NCI-H2227 (cell line): ENCODE data around the gene METTL2B.
A peak's percentile ranks its signal among the peaks of the same experiment; 100 is the strongest.
"Not testable (repeated sequence)": the region's sequence is repeated elsewhere in the genome, so short reads cannot be mapped to it uniquely, and the experiment has no call there.

Source experiments
- DNase-seq: peaks from one replicate; lab custom pipeline; 2025; ENCODE audit not compliant: unreplicated experiment; lab: John Stamatoyannopoulos, UW

METTL2B gene

GRCh38 chr7:128523932-128524524 is 47.5 kb downstream of the METTL2B start:
- DNase-seq: not testable (repeated sequence)

GRCh38 chr7:128525584-128525983 is 49.0 kb downstream of the METTL2B start:
- not testable (repeated sequence) for DNase-seq

GRCh38 chr7:128526062-128526466 is 49.5 kb downstream of the METTL2B start:
- DNase-seq: not testable (repeated sequence)

DNA sequence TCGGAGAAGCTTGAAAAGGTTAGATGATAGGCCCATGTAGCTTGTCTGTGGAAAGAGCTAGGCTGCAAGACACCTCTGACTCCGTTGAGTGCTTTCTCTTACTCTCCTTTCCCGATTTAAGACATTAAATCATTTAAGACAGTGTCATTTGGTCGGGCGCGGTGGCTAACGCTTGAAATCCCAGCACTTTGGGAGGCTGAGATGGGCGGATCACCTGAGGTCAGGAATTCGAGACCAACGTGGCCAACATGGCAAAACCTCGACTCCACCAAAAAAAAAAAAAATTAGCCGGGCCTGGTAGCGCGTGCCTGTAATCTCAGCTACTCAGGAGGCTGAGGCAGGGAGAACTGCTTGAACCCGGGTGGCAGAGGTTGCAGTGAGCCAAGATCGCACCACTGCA is 52.6 kb downstream of the METTL2B start:
- not testable (repeated sequence) for DNase-seq

DNA sequence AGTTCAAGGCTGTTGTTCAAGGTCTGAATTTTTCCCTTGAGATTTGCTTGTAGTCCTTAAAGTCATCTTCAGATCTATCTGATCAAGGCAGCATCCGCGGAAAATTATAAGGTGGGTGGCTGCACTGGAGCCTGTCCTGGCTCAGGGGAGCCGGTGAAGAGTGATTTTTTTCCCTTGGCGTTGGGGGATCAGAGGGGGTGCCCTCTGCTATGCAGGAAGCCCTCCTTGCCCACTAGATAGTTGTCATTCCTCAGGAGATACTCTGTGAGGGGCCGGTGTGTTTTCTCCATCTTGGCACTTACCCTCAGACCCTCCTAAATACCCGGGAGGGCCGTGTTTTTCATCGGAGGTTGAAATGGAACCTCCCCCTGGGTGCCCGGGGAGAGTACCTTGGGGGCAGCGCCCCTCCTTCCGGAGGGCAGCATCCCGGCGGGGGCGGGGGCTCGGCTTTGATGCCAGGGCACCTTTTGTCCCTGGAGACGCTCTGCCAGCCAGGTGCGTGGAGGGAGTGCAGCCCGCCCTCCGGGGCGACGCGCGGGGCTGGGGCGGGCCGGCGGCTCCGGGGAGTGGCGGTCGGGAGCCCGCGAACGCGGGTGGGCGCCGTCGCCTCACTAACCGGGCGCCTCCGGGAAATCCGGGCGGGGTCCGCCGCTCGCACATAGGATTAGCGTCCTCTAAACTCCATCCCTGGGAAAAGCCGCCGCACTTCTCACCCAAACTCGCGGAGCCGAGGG is 53.7 kb downstream of the METTL2B start:
- DNase-seq: peak; percentile 46

GRCh38 chr7:128530855-128531104 is 54.2 kb downstream of the METTL2B start:
- DNase-seq: no peak

- peak; percentile 91 for DNase-seq
Measured at GRCh38 chr7:128531105-128531954, 54.8 kb downstream of the METTL2B start.

DNA sequence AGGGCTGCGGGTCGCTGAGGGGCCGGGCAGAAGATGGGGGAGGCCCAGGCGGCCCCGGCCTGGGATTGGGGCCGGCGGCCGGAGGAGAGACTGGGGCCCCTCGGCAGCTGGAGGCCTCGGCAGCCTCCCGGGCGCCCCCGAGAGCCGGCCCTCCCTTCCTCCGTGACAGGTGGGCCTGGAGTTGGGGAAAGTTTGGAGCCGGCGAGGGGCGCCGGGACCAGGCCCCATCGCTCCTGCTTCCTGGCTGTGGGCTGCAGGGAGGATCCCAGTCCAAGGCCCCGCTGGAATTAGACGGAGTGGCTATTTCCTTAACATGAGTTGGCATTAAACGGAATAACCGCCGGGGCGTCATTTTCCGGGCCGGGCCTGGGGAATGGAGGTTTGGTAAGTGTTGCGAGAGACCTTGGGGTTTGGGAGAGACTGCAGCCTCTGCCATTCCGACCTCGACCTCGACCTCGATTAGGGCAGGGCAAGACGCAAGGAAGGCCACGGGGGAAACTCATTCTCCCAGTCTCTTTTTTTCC is 55.5 kb downstream of the METTL2B start:
- DNase-seq: peak; percentile 27

DNA sequence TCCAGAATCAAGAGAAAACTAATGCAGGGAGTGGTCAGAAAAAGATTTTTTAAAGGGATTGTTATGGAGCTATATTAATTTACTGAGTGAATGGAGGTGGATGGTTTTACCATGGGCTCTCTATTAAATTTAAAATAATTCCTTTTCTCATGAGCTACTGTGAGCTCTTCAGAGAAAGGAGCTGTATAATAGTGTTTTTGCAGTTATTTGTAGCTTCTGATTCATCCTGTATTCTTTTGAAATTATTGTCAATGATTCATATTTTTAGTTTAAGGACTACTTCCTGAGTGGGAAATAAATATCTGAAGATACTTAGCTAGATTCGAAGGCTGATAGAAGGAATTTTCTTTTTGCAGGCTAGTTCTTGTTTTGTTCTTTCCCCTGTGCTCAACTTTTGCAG is 56.4 kb downstream of the METTL2B start:
- not testable (repeated sequence) for DNase-seq

DNA sequence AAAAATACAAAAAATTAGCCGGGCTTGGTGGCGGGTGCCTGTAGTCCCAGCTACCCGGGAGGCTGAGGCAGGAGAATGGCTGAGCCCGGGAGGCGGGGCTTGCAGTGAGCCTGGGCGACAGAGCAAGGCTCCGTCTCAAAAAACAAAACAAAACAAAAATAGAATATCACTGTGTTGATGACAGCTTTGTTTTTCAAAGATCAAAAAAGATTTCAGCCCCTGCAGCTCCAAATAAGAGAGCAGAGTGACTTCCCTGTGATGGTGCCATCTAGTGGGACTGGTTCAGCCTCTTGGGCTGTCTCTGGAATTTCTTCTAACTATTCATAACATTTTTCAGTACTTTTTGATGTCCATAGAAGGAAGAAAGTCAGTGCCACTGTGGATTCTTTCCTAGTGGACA is 60.9 kb downstream of the METTL2B start:
- not testable (repeated sequence) for DNase-seq

- not testable (repeated sequence) for DNase-seq
Measured at GRCh38 chr7:128542530-128542929, 66.0 kb downstream of the METTL2B start.

DNA sequence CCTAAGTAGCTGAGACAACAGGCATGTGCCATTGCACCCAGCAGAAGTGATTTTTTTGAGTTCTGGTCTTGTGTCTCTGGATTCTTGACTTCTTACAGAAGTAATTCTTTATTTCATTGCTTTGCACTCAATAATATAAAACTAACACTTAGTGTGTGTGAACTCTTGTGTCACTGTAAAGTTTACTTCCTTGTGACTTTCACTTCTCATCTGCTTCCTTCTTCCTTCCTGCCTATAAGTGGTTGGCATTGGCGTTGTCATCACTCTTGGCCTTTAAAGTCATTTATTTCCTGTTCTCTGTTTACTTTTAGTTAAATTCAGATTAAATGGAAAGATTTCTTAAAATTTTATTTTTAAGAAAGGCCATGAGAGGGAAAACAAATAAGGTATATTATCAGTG is 66.8 kb downstream of the METTL2B start:
- DNase-seq: not testable (repeated sequence)

DNA sequence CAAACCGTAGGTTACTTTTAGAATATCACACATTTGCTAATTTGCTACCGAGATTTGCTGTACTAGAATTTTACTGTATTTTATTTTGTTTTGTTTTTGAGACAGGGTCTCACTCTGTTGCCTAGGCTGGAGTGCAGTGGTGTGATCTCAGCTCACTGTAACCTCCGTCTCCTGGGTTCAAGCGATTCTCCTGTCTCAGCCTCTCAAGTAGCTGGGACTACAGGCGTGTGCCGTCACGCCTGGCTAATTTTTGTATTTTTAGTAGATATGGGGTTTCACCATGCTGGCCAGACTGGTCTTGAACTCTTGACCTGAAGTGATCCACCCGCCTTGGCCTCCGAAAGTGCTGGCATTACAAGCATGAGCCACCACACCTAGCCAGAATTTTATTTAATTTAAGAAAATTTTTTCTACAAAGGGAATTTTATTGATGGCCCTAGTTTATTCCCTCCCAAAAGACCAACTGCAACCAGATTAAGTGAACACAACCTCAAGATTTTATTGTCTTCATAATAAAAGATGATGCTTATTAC is 69.8 kb downstream of the METTL2B start:
- DNase-seq: not testable (repeated sequence)

GRCh38 chr7:128550920-128551319 is 74.4 kb downstream of the METTL2B start:
- no peak for DNase-seq

GRCh38 chr7:128554394-128554793 is 77.8 kb downstream of the METTL2B start:
- DNase-seq: not testable (repeated sequence)
